Measurements from ENCODE around the gene CCL27. TPM values are rescaled to one million over a fixed set of nuclear protein-coding genes. Genes with fewer than 3 reads are reported as not detected.

CCL27 gene
- total and polyA plus RNA-seq, 8 donors: 0.49 to 1.6 (median 0.77) TPM; not detected in 1

DNA sequence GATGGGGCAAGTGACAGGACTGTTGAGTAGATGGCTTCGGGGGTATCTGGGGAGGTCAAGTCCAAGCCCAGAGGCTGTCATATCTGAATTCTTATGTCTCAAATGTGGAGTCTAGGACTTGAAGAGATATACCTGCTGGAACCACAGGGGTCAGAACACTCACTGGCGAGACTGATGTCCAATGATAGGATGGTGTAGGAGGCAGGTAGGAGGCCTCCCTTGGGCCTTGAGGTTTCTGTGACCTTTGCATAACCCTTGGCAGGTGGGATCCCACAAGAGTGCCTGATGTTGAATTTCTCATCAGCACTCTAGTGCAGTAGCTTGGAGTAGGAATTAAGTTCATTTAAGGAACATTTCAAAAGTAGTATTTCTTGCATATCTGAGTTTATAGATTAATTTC lies 44.7 kb upstream of the CCL27 start:
- Histone ChIP-seq H3K4me1 (no peaks in the 10 kb centered on the region), H3K4me3 (no peak overlapping the region), H3K27ac (no peak overlapping the region), H3K9me3 (no peaks in the 10 kb centered on the region), H3K36me3 (no peaks in the 10 kb centered on the region), H3K27me3 (no peaks in the 10 kb centered on the region)
- intact Hi-C loops (cut with DNase I): no loop called here
- no peak for DNase-seq
- no peak for TF ChIP-seq CTCF (IDR thresholded peaks at IDR 0.05)
- ATAC-seq: no peak

GRCh38 chr9:34701769-34702736 lies 39.6 kb upstream of the CCL27 start:
- TF ChIP-seq CTCF (IDR thresholded peaks at IDR 0.05): peak; percentile 98 to 100
- Histone ChIP-seq H3K27me3 (peaks cover 0 to 17% of the 10 kb centered on the region in 2 donors), H3K4me1 (peaks cover 0 to 12% of the 10 kb centered on the region in 2 donors), H3K4me3 (peak overlapping the region; percentile 58 to 69), H3K36me3 (no peaks in the 10 kb centered on the region), H3K27ac (peak overlapping the region in 1 of 2 donors; percentile 55), H3K9me3 (no peaks in the 10 kb centered on the region)
- DNase-seq: peak; percentile 72 to 94 (median 86)
- intact Hi-C loops (cut with DNase I): no loop called here
- peak; percentile 96 for ATAC-seq

- Histone ChIP-seq H3K4me1 (peaks cover 0 to 12% of the 10 kb centered on the region in 2 donors), H3K27ac (peak overlapping the region in 1 of 2 donors; percentile 55), H3K36me3 (no peaks in the 10 kb centered on the region), H3K4me3 (peak overlapping the region; percentile 58 to 69), H3K9me3 (no peaks in the 10 kb centered on the region), H3K27me3 (peaks cover 0 to 17% of the 10 kb centered on the region in 2 donors)
- peak; percentile 90 to 92 for TF ChIP-seq CTCF (IDR thresholded peaks at IDR 0.05)
- DNase-seq: peak; percentile 42 to 94 (median 70)
- ATAC-seq: peak; percentile 97
- intact Hi-C loops (cut with DNase I): no loop called here
Measured at GRCh38 chr9:34701023-34701768, 38.7 kb upstream of the CCL27 start.

DNA sequence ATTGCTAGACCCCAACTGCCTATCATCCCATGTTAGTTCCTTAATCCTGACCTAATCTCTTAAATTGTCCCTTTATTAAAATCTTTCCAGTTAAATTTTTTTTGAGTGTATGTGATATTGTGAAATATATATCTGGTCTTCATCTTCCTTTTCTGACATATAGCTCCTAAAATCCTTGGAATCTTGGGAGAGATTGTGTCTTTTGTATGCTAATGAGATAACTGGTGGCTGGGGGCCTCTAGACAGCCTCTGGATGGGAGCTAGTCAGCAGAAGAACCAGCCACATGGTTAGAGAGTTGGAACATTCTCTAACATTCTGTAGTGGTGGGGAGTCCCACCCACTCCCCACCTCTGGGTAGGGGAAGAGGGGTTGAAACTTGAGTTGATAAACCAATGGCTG lies 32.4 kb upstream of the CCL27 start:
- no peak for ATAC-seq
- Histone ChIP-seq H3K9me3 (no peaks in the 10 kb centered on the region), H3K4me3 (no peak overlapping the region), H3K27me3 (no peaks in the 10 kb centered on the region), H3K4me1 (no peaks in the 10 kb centered on the region), H3K27ac (no peak overlapping the region), H3K36me3 (no peaks in the 10 kb centered on the region)
- DNase-seq: no peak
- intact Hi-C loops (cut with DNase I): no loop called here
- TF ChIP-seq CTCF (IDR thresholded peaks at IDR 0.05): no peak

- Histone ChIP-seq H3K27me3 (no peaks in the 10 kb centered on the region), H3K4me3 (no peak overlapping the region), H3K4me1 (no peaks in the 10 kb centered on the region), H3K27ac (no peak overlapping the region), H3K36me3 (no peaks in the 10 kb centered on the region), H3K9me3 (no peaks in the 10 kb centered on the region)
- no peak for TF ChIP-seq CTCF (IDR thresholded peaks at IDR 0.05)
- no peak for ATAC-seq
- DNase-seq: no peak
- intact Hi-C loops (cut with DNase I): no loop called here
Measured at GRCh38 chr9:34693560-34693959, 31.1 kb upstream of the CCL27 start.

Measured in left lung (tissue), 10 donors.